DOHH2 (cell line): ENCODE results near the gene GLT1D1.

Experiments used
- EZH2phosphoT487 ChIP-seq: fragments of 200-600 bp; sonication (generic); IDR thresholded peaks from 2 replicates; pipeline ENCODE4 v1.6.1; 2017; ENCODE audit warnings: borderline replicate concordance, mild to moderate bottlenecking, antibody characterized with exemption, low read length, moderate library complexity, mixed read lengths
- TF ChIP-seq, protein P1 (sequence below): fragments of 200-600 bp; sonication (generic); IDR thresholded peaks from one replicate; pipeline ENCODE4 v1.5.1; 2014; ENCODE audit warnings: antibody characterized with exemption, mild to moderate bottlenecking, low read depth, low read length; ENCODE audit not compliant: poor library complexity, severe bottlenecking

DNA sequence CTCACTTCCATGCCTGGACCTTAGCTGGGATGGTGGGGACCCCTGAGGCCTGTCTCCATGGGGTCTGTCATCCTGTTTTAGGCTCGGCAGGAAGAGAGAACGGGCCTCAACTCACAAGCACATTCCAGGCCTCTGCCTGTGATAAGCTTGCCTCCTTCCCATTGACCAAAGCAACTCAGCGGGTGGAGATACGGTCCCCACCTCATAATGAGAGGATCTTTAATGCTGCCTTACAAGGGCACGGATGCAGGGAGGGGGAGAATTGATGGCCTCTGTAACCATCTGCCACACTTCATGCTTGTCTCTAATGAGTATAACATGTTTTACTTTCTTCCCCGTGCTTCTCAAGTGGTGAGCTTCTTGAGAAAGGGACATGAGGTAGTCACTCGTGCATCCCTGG is 50.0 kb downstream of the GLT1D1 start:
- TF ChIP-seq, protein P1, sequence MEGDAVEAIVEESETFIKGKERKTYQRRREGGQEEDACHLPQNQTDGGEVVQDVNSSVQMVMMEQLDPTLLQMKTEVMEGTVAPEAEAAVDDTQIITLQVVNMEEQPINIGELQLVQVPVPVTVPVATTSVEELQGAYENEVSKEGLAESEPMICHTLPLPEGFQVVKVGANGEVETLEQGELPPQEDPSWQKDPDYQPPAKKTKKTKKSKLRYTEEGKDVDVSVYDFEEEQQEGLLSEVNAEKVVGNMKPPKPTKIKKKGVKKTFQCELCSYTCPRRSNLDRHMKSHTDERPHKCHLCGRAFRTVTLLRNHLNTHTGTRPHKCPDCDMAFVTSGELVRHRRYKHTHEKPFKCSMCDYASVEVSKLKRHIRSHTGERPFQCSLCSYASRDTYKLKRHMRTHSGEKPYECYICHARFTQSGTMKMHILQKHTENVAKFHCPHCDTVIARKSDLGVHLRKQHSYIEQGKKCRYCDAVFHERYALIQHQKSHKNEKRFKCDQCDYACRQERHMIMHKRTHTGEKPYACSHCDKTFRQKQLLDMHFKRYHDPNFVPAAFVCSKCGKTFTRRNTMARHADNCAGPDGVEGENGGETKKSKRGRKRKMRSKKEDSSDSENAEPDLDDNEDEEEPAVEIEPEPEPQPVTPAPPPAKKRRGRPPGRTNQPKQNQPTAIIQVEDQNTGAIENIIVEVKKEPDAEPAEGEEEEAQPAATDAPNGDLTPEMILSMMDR: no peak
- TF ChIP-seq EZH2phosphoT487: no peak
